DMS 273 (cell line): ENCODE measurements around the gene LPCAT1.
"Not testable (repeated sequence)": the region's sequence is repeated elsewhere in the genome, so short reads cannot be mapped to it uniquely, and the experiment has no call there.

Source experiments
- DNase-seq: peaks from one replicate; lab custom pipeline; 2025; ENCODE audit not compliant: unreplicated experiment; lab: John Stamatoyannopoulos, UW

The LPCAT1 gene

GRCh38 chr5:1431021-1431811 lies 92.5 kb downstream of the LPCAT1 start:
- DNase-seq, result no peak

DNA sequence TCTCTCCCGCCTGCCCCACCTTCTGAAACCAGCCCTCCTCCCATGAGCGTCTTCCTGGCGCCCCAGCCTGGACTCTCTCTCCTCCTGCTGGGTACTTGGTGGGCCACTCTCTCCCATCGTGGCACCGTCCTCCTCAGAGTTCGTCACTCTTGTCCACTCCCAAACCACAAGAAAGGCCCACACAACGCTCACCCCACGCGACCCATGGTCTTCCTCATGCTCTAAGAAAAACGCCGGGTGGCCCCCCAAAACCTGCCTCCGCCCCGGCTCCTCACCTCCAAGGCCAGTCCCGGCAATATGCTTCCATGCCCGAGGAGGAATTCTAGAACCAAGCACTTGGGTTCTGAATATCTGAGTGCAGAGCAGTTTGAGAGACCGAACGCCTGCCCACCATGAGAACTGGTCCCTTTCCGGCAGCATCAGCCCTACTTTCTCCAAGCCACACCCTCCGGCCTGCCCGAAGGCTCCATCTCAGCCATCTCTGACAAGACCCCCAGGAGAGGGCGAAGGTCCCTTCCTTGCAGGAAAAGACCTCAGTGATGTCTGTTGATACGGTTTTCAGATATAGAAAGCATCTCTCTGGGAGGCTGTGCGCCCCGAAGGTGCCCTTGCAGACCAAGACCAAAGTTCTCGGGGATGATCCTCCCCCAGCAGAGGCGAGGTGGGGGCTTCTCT lies 93.5 kb downstream of the LPCAT1 start:
- DNase-seq, result no peak

- DNase-seq, result no peak
Measured at GRCh38 chr5:1429496-1429895, 94.3 kb downstream of the LPCAT1 start.

- no peak for DNase-seq
Measured at GRCh38 chr5:1429066-1429465, 94.7 kb downstream of the LPCAT1 start.

DNA sequence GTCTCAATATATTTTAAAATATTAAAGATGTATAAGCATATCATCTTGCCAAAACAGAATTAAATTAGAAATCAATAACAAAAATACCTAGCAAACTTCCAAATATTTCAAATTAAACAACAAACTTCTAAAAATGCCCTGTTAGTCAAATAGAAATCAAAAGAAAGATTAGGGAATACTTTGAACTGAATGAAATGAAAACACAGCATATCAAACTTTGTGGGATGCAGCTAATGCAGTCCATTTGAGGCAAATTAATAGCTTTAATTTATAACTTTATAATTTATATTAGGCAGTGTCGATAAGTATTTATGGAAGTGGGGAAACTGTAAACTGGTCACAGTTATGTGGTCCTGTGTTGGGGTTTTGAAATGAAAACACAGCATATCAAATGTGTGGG lies 95.7 kb downstream of the LPCAT1 start:
- DNase-seq, result no peak

DNA sequence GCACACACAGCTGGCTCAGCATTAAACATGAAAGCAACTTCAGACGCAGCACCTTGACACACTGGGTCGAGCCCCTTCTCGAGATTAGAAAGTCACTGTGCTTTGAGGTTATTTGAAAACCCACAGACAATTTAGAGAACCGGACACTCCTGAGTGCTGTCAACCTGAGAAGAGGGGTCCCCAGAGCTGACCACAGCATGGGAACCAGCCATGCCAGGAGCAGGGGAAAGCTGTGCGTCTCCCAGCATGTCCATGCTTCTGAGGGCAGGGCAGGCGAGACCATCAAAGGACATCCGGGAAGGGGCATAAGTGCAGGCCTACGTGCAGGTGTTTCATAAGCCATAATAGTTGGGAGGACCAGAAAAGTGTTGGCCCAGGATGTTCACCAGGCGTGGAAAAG lies 99.0 kb downstream of the LPCAT1 start:
- no peak for DNase-seq

DNA sequence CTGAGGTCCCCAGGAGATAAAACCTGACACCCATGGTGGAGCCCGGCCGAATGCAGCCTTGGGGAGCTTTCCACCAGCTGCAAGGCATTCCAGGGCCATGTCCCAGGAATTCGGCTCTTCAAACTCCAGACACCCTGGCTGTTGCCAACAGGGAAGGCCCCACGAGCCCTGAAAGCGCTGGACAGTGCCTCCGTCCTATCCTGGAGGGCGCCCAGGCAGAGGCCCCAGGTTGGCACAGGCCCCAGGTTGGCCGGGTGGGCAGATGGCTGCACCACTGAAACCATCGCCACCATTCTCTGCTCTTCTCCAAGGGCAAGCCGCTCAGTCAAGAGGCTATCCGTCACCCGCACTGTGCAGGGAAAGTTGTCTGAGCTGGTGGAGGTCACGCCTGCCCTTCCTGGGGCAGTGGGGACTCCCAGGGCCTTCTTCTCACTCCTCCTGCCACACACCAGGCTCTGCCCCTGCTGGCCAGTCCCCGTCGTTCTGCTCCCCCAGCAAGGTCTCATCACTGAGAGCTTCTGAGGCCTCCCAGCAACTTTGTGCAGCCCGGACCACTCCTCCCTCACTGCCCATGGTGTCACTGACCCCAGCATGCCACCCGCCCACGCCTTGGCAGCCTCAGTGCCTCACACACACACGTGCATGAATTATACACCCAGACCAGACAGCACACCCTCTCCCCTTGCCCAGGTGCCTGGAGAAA lies 99.7 kb downstream of the LPCAT1 start:
- DNase-seq, result no peak

DNA sequence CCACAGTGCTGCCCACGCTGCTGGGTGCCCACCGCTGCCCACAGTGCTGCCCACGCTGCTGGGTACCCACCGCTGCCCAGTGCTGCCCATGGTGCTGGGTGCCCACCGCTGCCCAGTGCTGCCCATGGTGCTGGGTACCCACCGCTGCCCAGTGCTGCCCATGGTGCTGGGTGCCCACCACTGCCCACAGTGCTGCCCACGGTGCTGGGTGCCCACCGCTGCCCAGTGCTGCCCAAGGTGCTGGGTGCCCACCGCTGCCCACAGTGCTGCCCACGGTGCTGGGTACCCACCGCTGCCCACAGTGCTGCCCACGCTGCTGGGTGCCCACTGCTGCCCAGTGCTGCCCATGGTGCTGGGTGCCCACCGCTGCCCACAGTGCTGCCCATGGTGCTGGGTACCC lies 101.2 kb downstream of the LPCAT1 start:
- DNase-seq, result not testable (repeated sequence)

- DNase-seq, result no peak
Measured at GRCh38 chr5:1421521-1422341, 102.0 kb downstream of the LPCAT1 start.

DNA sequence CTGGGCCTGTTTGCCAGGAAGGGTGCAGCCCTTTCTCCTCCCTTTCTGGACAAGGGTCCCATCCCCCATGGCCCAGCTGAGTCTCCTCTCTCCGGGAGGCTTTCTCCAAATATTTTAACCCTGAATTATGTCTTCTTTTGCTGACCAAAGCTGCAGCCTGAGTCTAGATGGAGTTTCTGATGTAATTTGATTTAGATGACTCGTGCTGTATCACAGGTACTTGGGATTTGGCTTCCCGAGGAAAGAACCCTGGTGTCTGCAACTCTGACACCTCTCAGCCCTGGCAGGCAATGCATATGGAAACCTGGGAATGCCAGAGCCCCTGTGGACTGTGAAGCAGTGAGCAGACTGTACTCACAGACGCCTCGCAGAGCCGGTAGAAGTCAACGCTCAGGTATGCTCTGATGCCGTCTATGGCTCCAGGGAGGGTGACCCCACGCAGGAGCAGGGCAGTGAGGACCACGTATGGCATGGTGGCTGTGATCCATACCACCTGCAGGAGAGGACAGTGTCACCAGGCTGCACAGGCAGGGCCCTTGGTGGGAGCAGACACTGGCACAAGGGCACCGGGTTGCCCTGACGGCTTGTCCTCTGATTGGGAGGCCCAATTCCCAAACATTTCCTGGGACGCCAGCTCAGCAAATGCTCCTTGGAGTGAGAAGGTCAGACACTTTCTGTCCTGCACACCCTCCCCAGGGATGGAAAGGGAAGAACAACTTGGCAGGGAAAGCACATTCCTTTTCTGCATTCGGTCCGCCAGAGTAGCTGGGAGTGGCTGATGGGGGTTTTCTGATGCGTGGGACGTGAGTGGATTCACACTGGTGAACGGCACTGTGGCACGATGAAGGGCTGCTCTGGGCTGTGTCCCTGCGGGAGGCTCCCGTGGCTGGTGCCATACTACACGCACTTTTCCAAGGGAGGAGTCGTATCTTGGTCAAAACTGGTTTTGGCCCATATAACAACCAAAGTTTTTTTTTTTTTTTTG lies 103.3 kb downstream of the LPCAT1 start:
- no peak for DNase-seq

DNA sequence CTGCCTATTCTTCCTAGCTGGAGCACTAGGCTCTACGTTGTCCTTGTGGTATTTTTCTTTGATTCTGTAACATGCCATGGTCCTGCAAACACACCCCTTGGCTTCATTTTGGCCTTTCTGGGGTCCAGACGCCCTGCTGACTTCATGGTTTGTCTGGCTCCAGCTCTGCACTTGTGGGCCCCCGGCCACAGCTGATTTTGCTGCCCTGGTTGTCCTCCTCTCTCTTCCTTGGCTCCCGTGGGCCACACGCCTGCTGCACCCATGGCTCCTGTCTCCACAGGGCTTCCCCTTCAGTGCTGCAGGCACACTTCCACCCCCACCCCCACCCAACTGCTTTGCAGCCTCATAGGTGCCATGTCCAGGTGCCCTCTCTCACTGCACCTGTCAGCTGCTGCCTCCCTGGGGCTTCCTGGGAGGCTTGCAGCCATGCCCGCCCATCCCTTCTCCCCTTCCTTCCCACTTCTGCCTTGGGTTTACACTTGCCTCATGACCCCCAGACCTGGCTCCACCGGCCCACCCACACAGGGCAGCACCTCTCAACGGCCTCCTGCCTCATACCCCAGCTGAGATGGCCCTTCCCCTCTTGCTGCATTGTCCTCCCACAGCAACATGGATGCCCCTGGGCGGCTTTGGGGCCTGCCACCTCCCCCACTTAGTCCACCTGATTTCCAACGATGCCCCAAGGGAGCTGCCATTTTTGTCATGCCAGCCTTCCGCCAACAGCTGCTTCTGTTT lies 104.1 kb downstream of the LPCAT1 start:
- no peak for DNase-seq

GRCh38 chr5:1418921-1419280 lies 104.9 kb downstream of the LPCAT1 start:
- DNase-seq, result no peak

- no peak for DNase-seq
Measured at GRCh38 chr5:1418238-1418920, 105.4 kb downstream of the LPCAT1 start.

- DNase-seq, result no peak
Measured at GRCh38 chr5:1417586-1418225, 106.1 kb downstream of the LPCAT1 start.

DNA sequence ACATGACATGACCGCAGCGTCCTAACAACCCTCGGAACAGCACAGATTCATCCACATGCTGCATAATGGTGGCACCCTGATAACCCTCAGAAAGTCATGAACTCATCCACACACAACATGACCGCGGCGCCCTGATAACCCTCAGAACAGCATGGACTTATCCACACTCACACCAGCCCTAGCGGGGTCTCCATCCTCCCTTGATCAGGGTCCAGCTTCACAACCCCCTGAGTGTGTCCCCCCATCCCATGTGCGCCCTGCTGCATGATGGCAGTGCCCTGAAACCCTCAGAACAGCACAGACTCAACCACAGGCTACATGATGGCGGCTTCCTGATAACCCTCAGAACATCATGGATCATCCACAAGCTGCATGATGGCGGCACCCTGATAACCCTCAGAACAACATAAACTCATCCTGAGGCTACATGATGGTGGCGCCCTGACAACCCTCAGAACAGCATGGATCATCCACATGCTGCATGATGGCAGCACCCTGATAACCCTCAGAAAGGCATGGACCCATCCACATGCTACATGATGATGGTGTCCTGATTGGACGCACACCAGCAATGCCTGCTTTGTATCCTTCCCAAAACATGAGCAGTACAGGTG lies 106.8 kb downstream of the LPCAT1 start:
- no peak for DNase-seq

GRCh38 chr5:1415626-1416360 lies 108.0 kb downstream of the LPCAT1 start:
- DNase-seq, result no peak

GRCh38 chr5:1415059-1415425 lies 108.7 kb downstream of the LPCAT1 start:
- DNase-seq, result no peak
